Measurements from ENCODE around the gene FNDC3B.

- TF ChIP-seq TAF1 (IDR thresholded peaks at IDR 0.05; ENCODE audit: borderline replicate concordance, insufficient read depth, low read length) (no peak), FOXP2 (optimal IDR thresholded peaks at IDR 0.05; ENCODE audit: borderline replicate concordance, extremely low read depth, extremely low read length, insufficient read depth) (no peak), REST (IDR thresholded peaks at IDR 0.05; ENCODE audit: insufficient read depth in 1 of 2, low read depth in 2 of 2, low read length in 2 of 2) (no peak)
Observed at GRCh38 chr3:172175254-172175599, 135.8 kb downstream of the FNDC3B start.

All from PFSK-1 (cell line).